ENCODE measurements around the gene IL1R1. TPM values are rescaled to one million over a fixed set of nuclear protein-coding genes. Genes with fewer than 3 reads are reported as not detected.
"Not testable (repeated sequence)": the region's sequence is repeated elsewhere in the genome, so short reads cannot be mapped to it uniquely, and the experiment has no call there.

IL1R1 gene, protein sequence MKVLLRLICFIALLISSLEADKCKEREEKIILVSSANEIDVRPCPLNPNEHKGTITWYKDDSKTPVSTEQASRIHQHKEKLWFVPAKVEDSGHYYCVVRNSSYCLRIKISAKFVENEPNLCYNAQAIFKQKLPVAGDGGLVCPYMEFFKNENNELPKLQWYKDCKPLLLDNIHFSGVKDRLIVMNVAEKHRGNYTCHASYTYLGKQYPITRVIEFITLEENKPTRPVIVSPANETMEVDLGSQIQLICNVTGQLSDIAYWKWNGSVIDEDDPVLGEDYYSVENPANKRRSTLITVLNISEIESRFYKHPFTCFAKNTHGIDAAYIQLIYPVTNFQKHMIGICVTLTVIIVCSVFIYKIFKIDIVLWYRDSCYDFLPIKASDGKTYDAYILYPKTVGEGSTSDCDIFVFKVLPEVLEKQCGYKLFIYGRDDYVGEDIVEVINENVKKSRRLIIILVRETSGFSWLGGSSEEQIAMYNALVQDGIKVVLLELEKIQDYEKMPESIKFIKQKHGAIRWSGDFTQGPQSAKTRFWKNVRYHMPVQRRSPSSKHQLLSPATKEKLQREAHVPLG
- 74.3 and 83.0 TPM in 2 replicates for total RNA-seq (2012; rRNA removed)

DNA sequence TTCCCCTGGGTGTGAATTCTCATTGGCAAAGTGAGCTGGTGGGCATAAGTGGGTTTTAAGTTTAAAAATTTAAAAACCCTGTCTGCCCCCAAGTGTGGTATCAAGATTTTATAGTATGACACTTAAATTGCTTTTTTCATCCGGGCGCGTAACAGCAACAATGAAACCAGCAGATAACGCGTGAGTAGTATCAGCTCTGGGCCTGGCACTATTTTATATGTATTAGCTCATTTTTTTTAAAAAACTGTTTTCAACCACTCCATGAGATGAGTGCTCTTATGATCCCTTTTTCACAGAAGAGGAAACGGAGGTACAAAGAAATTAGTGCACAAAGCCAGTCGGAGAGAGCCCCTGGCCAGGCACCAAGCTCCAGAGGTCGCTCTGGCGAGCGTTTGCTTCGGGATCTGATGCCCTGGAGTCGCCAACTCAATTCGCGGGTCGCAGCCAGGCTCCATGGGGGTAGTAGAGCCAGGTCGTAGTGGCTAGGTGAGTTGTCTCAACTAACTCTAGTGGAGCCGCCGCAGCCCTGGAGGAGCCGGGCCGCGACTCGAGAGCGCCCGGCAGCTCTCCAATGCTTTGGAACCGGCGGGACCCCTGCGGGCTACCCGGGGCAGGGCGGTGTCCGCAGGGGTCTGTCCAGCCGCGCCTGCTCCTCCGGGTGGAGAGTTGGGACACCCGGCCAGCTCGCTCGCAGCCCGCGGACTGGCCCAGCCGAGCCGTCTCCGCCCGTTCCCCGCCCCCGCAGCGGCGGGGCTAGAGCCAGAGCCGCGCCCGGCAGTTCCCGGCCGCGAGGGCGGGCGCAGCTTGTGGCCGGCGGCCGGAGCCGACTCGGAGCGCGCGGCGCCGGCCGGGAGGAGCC lies at the start of gene IL1R1:
Gene IL1R1, plus strand, starts transcription at position 777 of the 859 bp plus-strand sequence. CDS start 14,979 bp downstream, outside the sequence.
- peaks cover 37% of the 10 kb centered on the region for H3K9me3 ChIP-seq (replicated peaks; ENCODE audit: low read length)
- peaks cover 35% of the 10 kb centered on the region for H3K4me1 ChIP-seq (ENCODE audit: control insufficient read depth, insufficient read depth, low read length)

DNA sequence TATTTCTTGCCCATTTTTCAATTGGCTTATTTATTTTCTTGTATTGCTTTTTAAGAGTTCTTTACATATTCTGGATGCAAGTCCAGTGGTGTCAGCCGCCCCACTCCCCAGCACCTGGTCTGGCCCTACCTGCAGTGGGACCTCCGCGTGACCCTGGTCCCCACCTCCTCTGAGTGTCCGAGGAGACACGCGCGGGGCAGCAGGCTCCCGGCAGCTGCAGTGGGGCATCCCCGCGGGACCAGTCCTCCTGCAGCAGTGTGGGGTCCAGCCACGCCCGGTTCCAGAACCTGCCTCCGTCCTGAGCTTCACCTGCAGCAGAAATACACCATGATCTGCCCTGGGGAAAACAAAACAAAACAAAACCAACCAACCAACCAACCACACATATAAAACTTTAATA lies 48.9 kb upstream of the IL1R1 start:
- peaks cover 11% of the 10 kb centered on the region for H3K4me1 ChIP-seq (ENCODE audit: control insufficient read depth, insufficient read depth, low read length)
- H3K4me2 ChIP-seq (ENCODE audit: low read length) = no peak overlapping the region
- no peak overlapping the region for H3K9ac ChIP-seq (ENCODE audit: low read depth, low read length)
- H3K9me3 ChIP-seq (replicated peaks; ENCODE audit: low read length) = no peaks in the 10 kb centered on the region
- no peaks in the 10 kb centered on the region for H3K36me3 ChIP-seq (ENCODE audit: insufficient read depth, low read length)
- no peak overlapping the region for H3K4me3 ChIP-seq (ENCODE audit: low read length)
- no peaks in the 10 kb centered on the region for H3K27me3 ChIP-seq (ENCODE audit: control insufficient read depth, insufficient read depth, low read length)

More for the DNA sequence above, at the start of gene IL1R1:
- peak within 1 kb of the TSS; percentile 97 for H3K9ac ChIP-seq (ENCODE audit: low read depth, low read length)
- peak within 1 kb of the TSS; percentile 85 for H3K4me3 ChIP-seq (ENCODE audit: low read length)
- peak within 1 kb of the TSS; percentile 95 for H3K4me2 ChIP-seq (ENCODE audit: low read length)
- no peaks in the 10 kb centered on the region for H3K27me3 ChIP-seq (ENCODE audit: control insufficient read depth, insufficient read depth, low read length)
- H3K36me3 ChIP-seq (ENCODE audit: insufficient read depth, low read length) = peaks cover 42% of the 10 kb centered on the region

DNA sequence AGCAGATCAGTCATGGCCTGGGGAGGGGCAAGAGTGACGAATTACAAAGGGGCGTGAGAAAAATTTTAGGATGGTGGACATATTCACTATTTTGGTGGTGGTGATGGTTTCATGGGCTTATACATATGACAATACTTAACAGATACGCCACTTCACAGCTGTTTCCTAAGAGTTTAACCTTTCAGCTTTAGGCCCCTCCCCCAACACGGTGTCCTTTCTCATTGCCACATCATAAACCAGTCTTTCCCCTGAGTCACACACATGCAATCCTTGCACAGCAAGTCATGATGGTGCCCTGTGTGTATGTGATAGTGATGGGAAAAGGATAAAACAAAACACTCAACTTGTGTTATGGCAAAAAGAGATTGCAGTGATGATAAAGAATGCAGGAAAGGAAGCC lies 47.6 kb upstream of the IL1R1 start:
- Histone ChIP-seq H3K4me1 (ENCODE audit: control insufficient read depth, insufficient read depth, low read length) (peaks cover 11% of the 10 kb centered on the region), H3K9me3 (replicated peaks; ENCODE audit: low read length) (no peaks in the 10 kb centered on the region), H3K4me3 (ENCODE audit: low read length) (no peak overlapping the region), H3K9ac (ENCODE audit: low read depth, low read length) (no peak overlapping the region), H3K27me3 (ENCODE audit: control insufficient read depth, insufficient read depth, low read length) (no peaks in the 10 kb centered on the region), H3K4me2 (ENCODE audit: low read length) (peak overlapping the region; percentile 19), H3K36me3 (ENCODE audit: insufficient read depth, low read length) (no peaks in the 10 kb centered on the region)

DNA sequence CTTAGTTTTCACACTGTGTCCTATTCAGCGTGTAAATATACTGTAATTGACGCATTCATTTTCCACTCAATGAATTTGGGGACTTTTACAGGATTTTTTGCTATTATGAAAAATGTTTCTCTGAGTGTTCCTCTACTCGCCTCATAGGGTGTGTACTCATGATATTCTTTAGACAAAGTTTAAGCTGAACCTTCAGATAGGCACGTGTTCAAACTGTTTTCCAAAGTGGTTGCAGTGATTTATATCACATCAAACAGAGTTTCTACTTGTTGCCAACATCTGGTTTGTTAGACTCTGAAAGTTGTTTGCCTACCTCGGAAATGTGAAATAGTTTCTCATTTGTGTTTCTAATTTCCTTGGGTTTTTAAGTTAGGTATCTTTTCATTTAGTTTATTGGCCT lies 46.4 kb upstream of the IL1R1 start:
- no peaks in the 10 kb centered on the region for H3K9me3 ChIP-seq (replicated peaks; ENCODE audit: low read length)
- no peak overlapping the region for H3K9ac ChIP-seq (ENCODE audit: low read depth, low read length)
- H3K4me2 ChIP-seq (ENCODE audit: low read length) = no peak overlapping the region
- no peaks in the 10 kb centered on the region for H3K27me3 ChIP-seq (ENCODE audit: control insufficient read depth, insufficient read depth, low read length)
- H3K36me3 ChIP-seq (ENCODE audit: insufficient read depth, low read length) = no peaks in the 10 kb centered on the region
- peaks cover 21% of the 10 kb centered on the region for H3K4me1 ChIP-seq (ENCODE audit: control insufficient read depth, insufficient read depth, low read length)
- no peak overlapping the region for H3K4me3 ChIP-seq (ENCODE audit: low read length)

DNA sequence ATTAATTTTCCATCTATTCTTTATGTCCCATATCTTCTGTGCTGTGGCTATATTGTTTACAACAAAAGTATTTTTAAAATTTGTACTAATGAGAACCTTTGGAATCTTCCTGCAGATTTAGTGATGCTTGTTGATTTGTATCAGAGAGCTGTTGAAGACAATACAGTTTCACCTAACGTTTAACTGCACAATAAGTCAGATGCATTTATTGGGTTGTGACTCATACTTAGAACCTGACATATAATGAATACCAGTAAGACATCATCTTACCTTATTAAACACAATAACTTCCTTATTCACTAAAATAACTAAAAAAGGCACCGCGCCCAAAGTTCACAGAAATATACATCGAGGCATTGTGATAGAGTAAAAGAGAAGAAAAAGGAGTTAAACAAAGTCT lies 43.8 kb upstream of the IL1R1 start:
- no peaks in the 10 kb centered on the region for H3K36me3 ChIP-seq (ENCODE audit: insufficient read depth, low read length)
- H3K27me3 ChIP-seq (ENCODE audit: control insufficient read depth, insufficient read depth, low read length) = no peaks in the 10 kb centered on the region
- H3K4me2 ChIP-seq (ENCODE audit: low read length) = no peak overlapping the region
- H3K4me3 ChIP-seq (ENCODE audit: low read length) = no peak overlapping the region
- H3K9ac ChIP-seq (ENCODE audit: low read depth, low read length) = no peak overlapping the region
- peaks cover 24% of the 10 kb centered on the region for H3K4me1 ChIP-seq (ENCODE audit: control insufficient read depth, insufficient read depth, low read length)
- H3K9me3 ChIP-seq (replicated peaks; ENCODE audit: low read length) = no peaks in the 10 kb centered on the region

DNA sequence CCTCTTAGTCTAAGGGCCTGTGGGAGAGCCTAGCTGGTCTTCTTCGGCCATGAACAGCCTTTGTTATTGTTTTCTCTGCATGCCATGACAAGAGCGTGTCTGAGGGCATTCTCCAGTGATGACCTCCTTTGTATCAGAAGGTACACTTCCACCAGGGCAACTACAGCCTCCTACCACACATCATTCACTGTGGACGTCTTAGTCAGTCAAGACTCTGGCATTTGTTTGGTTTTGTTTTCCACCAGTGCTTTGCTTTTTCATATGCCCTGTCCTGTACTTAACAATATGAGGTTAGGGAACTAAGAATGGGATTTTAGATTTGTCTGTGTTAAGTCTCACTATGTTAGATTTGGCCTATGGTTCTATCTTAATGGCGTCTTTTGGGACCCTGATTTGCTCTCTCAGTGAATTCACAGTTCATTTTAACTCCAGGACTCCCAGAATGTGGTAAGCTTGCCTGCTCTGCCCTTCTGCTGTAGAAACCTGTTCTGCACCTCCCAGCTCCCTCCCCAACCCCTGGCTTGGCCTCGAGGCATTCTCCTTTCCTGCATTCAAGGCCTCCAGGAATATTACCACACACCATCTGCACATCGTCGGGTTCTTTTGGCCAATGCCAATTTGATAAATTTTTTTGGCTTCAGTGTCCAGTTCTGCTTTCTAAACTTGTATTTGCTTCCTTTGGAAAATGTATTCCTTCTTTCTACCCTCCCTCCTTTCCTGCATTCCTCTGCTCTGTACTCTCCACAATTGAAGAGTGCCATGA lies 42.8 kb upstream of the IL1R1 start:
- H3K9ac ChIP-seq (ENCODE audit: low read depth, low read length) = no peak overlapping the region
- H3K9me3 ChIP-seq (replicated peaks; ENCODE audit: low read length) = no peaks in the 10 kb centered on the region
- peaks cover 30% of the 10 kb centered on the region for H3K4me1 ChIP-seq (ENCODE audit: control insufficient read depth, insufficient read depth, low read length)
- no peak overlapping the region for H3K4me2 ChIP-seq (ENCODE audit: low read length)
- H3K36me3 ChIP-seq (ENCODE audit: insufficient read depth, low read length) = no peaks in the 10 kb centered on the region
- H3K27me3 ChIP-seq (ENCODE audit: control insufficient read depth, insufficient read depth, low read length) = no peaks in the 10 kb centered on the region
- no peak overlapping the region for H3K4me3 ChIP-seq (ENCODE audit: low read length)

DNA sequence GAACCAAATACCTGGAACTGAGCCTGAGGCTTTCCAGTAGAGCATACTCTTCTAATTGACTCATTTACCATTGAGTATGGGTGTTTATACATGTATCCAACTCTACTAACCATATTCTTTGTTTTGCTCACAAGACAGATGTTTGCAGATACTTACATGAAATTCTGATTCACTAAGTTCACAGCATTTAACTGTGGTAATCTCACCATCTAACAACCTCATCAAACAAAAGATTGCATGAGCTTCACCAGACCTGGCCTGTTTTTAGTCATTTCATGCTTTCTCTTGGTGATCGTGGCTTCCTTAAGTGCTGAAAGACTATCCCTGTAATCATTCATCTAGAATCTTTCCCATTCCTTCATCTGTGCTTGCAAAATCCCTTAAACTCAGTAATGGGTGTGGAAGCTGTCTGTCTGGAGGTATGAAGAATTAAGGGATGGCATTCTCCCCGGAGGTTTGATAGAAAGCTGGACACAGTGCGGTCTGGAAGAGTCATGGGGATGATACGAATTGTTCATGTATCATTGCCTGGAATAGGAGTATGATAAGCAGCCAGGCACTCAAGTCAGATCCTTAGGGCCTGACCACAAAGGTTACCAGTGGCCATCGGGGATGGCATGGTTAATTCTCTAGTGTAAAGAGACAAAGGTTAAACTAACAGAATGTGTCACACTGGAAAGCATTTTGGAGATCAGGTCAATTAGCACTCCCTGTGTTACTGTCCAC lies 42.0 kb upstream of the IL1R1 start:
- no peaks in the 10 kb centered on the region for H3K9me3 ChIP-seq (replicated peaks; ENCODE audit: low read length)
- peaks cover 28% of the 10 kb centered on the region for H3K4me1 ChIP-seq (ENCODE audit: control insufficient read depth, insufficient read depth, low read length)
- H3K4me2 ChIP-seq (ENCODE audit: low read length) = no peak overlapping the region
- no peaks in the 10 kb centered on the region for H3K27me3 ChIP-seq (ENCODE audit: control insufficient read depth, insufficient read depth, low read length)
- H3K9ac ChIP-seq (ENCODE audit: low read depth, low read length) = no peak overlapping the region
- no peaks in the 10 kb centered on the region for H3K36me3 ChIP-seq (ENCODE audit: insufficient read depth, low read length)
- H3K4me3 ChIP-seq (ENCODE audit: low read length) = no peak overlapping the region

DNA sequence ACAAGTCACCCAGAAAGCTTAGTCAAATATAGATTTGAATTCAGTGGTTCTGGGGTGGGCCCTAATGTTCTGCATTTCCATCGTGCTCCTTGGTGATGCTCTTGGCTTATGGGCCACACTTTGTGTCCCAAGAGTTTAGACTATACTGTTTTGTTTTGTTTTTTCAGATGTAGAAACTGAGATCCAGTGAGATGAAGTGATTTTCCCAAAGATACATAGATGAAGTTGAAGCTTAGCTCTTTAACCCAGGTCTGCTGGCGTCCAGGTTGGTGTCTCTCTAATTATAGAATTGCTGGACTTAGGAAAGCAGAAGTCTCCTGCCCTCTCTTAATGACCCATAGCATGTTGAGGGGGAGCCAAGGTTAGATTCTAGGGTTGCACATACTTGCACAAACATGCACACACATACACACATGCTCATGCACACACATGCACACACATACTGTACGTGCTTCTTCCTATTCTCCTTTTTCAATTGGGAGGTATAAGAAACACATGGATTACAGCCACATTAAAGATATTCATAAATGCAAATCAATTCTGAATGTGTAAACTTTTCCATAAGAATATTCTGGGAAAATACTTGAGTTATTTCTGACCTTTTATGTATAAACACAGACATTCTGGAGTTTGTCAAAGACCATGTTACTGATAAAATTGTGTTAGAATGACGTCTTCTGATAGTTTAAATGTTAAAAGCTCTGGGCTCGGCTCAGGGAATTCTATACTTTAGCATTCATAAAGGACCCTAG lies 41.3 kb upstream of the IL1R1 start:
- H3K36me3 ChIP-seq (ENCODE audit: insufficient read depth, low read length) = no peaks in the 10 kb centered on the region
- no peak overlapping the region for H3K9ac ChIP-seq (ENCODE audit: low read depth, low read length)
- H3K27me3 ChIP-seq (ENCODE audit: control insufficient read depth, insufficient read depth, low read length) = no peaks in the 10 kb centered on the region
- H3K4me2 ChIP-seq (ENCODE audit: low read length) = no peak overlapping the region
- no peak overlapping the region for H3K4me3 ChIP-seq (ENCODE audit: low read length)
- no peaks in the 10 kb centered on the region for H3K9me3 ChIP-seq (replicated peaks; ENCODE audit: low read length)
- H3K4me1 ChIP-seq (ENCODE audit: control insufficient read depth, insufficient read depth, low read length) = peaks cover 35% of the 10 kb centered on the region

DNA sequence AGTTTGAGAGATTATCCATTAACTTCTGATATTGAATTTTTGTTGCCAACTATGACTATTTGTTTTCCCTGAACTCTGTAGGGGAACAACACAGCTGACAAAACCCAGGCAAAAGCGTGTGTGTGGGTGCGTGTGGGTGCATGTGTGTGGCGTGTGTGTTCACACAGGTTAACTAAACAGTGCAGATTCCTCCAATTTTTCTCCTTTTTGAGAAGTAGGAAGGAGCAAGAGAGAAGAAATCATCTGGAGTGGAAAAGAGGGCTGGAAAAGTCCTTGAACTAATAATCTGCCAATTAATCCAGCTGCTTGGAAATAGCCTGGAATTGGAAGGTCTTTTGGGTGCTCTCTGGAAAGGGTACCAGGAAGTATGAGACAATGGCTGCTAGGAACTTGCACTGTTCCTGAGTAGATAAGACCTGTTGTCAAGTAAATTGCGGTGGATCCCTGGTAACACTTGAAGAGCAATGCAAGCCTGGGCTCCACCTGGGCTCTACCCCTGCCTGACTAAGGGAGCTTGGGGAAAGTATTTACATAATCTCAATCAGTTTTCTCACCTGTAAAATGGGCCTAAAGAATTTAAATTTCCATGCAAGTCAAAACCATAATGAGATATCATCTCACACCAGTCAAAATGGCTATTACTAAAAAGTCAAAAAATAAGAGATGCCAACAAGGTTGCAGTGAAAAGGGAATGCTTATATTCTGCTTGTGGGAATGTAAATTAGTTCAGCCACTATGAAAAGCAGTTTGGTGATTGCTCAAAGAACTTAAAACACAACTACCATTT lies 40.5 kb upstream of the IL1R1 start:
- Histone ChIP-seq H3K27me3 (ENCODE audit: control insufficient read depth, insufficient read depth, low read length) (no peaks in the 10 kb centered on the region), H3K36me3 (ENCODE audit: insufficient read depth, low read length) (no peaks in the 10 kb centered on the region), H3K4me3 (ENCODE audit: low read length) (no peak overlapping the region), H3K4me1 (ENCODE audit: control insufficient read depth, insufficient read depth, low read length) (peaks cover 41% of the 10 kb centered on the region), H3K9me3 (replicated peaks; ENCODE audit: low read length) (no peaks in the 10 kb centered on the region), H3K9ac (ENCODE audit: low read depth, low read length) (no peak overlapping the region), H3K4me2 (ENCODE audit: low read length) (no peak overlapping the region)

DNA sequence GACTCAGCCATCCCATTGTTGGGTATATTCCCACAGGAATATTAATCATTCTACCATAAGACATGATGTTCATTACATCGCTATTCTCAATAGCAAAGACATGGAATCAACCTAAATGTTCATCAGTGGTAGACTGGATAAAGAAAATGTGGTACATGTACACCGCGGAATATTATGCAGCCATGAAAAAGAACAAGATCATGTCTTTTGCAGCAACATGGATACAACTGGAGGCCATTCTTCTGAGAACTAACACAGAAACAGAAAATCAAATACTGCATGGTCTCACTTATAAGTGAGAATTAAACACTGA lies 40.0 kb upstream of the IL1R1 start:
- peaks cover 43% of the 10 kb centered on the region for H3K4me1 ChIP-seq (ENCODE audit: control insufficient read depth, insufficient read depth, low read length)
- not testable (repeated sequence) for H3K4me2 ChIP-seq (ENCODE audit: low read length); H3K36me3 ChIP-seq (ENCODE audit: insufficient read depth, low read length); H3K9me3 ChIP-seq (replicated peaks; ENCODE audit: low read length); H3K4me3 ChIP-seq (ENCODE audit: low read length); H3K27me3 ChIP-seq (ENCODE audit: control insufficient read depth, insufficient read depth, low read length); H3K9ac ChIP-seq (ENCODE audit: low read depth, low read length)

Measured in skeletal muscle satellite cell (primary cell).